ENCODE data around the gene SIM1.

Gene SIM1

GRCh38 chr6:100454551-100455229 is 10.0 kb downstream of the SIM1 start:
- DNase-seq (ENCODE audit: low read depth): no peak
- TF ChIP-seq MYC (IDR thresholded peaks at IDR 0.05; ENCODE audit: low read depth, low read length): no peak
- no peak for TF ChIP-seq POLR2A (IDR thresholded peaks at IDR 0.05; ENCODE audit: extremely low read depth, insufficient read length)
- TF ChIP-seq, protein P1, sequence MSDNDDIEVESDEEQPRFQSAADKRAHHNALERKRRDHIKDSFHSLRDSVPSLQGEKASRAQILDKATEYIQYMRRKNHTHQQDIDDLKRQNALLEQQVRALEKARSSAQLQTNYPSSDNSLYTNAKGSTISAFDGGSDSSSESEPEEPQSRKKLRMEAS (IDR thresholded peaks at IDR 0.05; ENCODE audit: low read depth, low read length): no peak
- TF ChIP-seq CTCF (IDR thresholded peaks at IDR 0.05; ENCODE audit: low read depth, low read length): no peak

GRCh38 chr6:100453701-100454521 is 10.8 kb downstream of the SIM1 start:
- H3K4me3 ChIP-seq (ENCODE audit: low read depth, low read length): no peak overlapping the region
- TF ChIP-seq MYC (IDR thresholded peaks at IDR 0.05; ENCODE audit: low read depth, low read length) (no peak), CTCF (IDR thresholded peaks at IDR 0.05; ENCODE audit: low read depth, low read length) (no peak), POLR2A (IDR thresholded peaks at IDR 0.05; ENCODE audit: extremely low read depth, insufficient read length) (no peak)
- TF ChIP-seq, protein P1 (IDR thresholded peaks at IDR 0.05; ENCODE audit: low read depth, low read length): no peak
- DNase-seq (ENCODE audit: low read depth): no peak

More at GRCh38 chr6:100454551-100455229, 10.0 kb downstream of the SIM1 start:
- H3K4me3 ChIP-seq (ENCODE audit: low read depth, low read length): no peak overlapping the region

DNA sequence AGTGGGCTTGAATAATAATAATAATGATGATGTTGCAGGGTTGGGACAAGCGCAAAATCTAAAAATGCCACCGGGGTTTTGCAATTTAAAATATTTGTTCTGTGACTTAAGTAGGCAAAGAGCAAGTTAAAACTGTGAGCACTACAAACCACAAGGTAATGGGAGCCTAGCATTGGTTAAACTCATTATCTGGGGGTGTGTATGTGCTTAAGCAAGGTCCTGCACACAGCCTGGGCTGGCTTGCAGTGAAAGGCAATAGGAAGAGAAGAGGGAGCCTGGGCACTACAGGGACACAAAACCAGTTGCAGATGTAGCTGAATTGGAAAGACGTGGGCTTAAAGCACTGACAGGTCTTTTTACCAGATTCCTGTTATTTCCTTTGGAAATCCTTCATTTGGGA is 11.7 kb downstream of the SIM1 start:
- TF ChIP-seq POLR2A (IDR thresholded peaks at IDR 0.05; ENCODE audit: extremely low read depth, insufficient read length) (no peak), CTCF (IDR thresholded peaks at IDR 0.05; ENCODE audit: low read depth, low read length) (no peak), MYC (IDR thresholded peaks at IDR 0.05; ENCODE audit: low read depth, low read length) (no peak)
- TF ChIP-seq, protein P1 (IDR thresholded peaks at IDR 0.05; ENCODE audit: low read depth, low read length): no peak
- DNase-seq (ENCODE audit: low read depth): no peak
- no peak overlapping the region for H3K4me3 ChIP-seq (ENCODE audit: low read depth, low read length)

DNA sequence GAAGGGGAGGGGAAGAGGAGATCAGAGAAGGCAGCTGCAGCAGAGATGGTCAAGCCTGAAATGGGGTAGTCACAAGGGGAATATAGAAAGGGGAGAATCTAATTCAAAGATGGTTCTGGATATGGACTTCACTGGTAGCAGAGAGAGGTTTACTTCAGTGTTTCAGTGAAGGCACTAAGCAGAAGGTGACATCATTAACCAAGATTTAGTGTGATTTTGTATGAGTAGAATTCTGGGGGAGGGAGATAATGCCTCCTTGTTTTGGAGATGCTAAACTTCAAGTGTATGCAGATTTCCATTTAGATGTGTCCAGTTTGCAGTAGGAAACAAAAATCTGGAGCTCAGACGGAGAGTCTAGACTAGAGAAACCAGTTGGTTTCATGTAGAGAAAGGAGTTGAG is 13.1 kb downstream of the SIM1 start:
- DNase-seq (ENCODE audit: low read depth): no peak
- no peak overlapping the region for H3K4me3 ChIP-seq (ENCODE audit: low read depth, low read length)
- no peak for TF ChIP-seq CTCF (IDR thresholded peaks at IDR 0.05; ENCODE audit: low read depth, low read length)
- TF ChIP-seq, protein P1 (IDR thresholded peaks at IDR 0.05; ENCODE audit: low read depth, low read length): no peak
- TF ChIP-seq MYC (IDR thresholded peaks at IDR 0.05; ENCODE audit: low read depth, low read length): no peak
- TF ChIP-seq POLR2A (IDR thresholded peaks at IDR 0.05; ENCODE audit: extremely low read depth, insufficient read length): no peak

- no peak overlapping the region for H3K4me3 ChIP-seq (ENCODE audit: low read depth, low read length)
- DNase-seq (ENCODE audit: low read depth): no peak
- TF ChIP-seq CTCF (IDR thresholded peaks at IDR 0.05; ENCODE audit: low read depth, low read length) (no peak), POLR2A (IDR thresholded peaks at IDR 0.05; ENCODE audit: extremely low read depth, insufficient read length) (no peak), MYC (IDR thresholded peaks at IDR 0.05; ENCODE audit: low read depth, low read length) (no peak)
- TF ChIP-seq, protein P1 (IDR thresholded peaks at IDR 0.05; ENCODE audit: low read depth, low read length): no peak
Observed at GRCh38 chr6:100449239-100449691, 15.5 kb downstream of the SIM1 start.
